Caki2 (cell line): ENCODE results near the gene PHOX2A. TPM values are rescaled to one million over a fixed set of nuclear protein-coding genes. Genes with fewer than 3 reads are reported as not detected.

Experiments
- DNase-seq: peaks from one replicate; pipeline ENCODE4 v3.0.0-alpha.2; 2015; ENCODE audit warnings: low read depth
- in situ Hi-C: cut with HindIII; loops from 2 replicates; pipeline ENCODE4 v1.10.0; 2016; ENCODE audit warnings: low sequenced_read_pairs, low pct_unique_long_range_greater_than_20kb, mixed read lengths
- total RNA-seq: library from RNA; depleted of rRNA; stranded (reverse); fragments of >200 nt; shearing (Covaris generic); gene quantifications from 2 replicates; pipeline ENCODE4 v1.2.3, GENCODE V29; 2014; ENCODE audit warnings: low replicate concordance

PHOX2A gene
- total RNA-seq, 1 experiment from 2014 or later, result not detected

GRCh38 chr11:72253392-72253791 lies 9.4 kb upstream of the PHOX2A start:
- no peak for DNase-seq
- in situ Hi-C loops, result no loop called here

GRCh38 chr11:72251614-72252013 lies 7.6 kb upstream of the PHOX2A start:
- no peak for DNase-seq
- in situ Hi-C loops, result no loop called here

- in situ Hi-C loops, result no loop called here
- DNase-seq, result no peak
These were observed 6.9 kb upstream of the PHOX2A start for GRCh38 chr11:72250661-72251464.

DNA sequence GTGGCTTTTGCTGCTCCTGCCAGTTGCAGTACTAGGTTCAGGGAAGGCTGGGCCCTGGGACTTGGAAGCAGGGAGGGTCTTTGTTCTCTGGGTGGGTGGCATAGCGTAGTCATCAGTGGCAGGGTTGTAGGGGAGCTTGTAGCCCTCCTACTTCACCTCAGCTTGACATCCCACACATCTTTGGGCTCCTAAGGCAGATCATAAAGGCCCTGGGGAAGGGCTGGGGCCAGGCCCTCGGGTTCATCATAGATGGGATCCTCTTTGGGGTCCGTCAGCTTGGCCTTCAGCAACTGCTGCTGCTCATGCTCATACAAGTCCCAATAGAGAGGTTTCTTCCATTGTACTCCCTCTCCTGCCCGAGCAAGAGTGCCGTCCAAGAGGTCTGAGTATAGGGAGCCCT lies 6.0 kb upstream of the PHOX2A start:
- no peak for DNase-seq
- in situ Hi-C loops, result no loop called here

DNA sequence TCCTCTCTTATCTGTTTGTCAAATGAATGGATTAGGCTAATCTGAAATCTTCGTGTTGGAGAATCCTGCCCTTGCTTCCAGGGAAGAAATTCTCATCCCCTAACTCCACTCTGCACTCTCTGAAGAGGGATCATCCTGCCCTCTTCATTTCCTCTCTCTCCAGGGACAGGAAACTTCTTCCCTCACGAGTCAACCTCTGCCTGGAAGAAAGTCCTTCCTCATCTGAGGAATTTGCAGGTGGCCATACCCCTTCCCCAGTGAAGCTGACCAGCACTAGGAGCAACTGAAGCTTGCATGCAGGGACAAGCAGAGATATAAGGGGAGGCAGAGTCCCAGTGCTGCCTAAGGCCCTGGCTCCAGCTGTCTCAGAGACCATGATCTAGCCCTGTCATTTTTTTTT lies 3.6 kb upstream of the PHOX2A start:
- DNase-seq, result no peak
- in situ Hi-C loops, result no loop called here

DNA sequence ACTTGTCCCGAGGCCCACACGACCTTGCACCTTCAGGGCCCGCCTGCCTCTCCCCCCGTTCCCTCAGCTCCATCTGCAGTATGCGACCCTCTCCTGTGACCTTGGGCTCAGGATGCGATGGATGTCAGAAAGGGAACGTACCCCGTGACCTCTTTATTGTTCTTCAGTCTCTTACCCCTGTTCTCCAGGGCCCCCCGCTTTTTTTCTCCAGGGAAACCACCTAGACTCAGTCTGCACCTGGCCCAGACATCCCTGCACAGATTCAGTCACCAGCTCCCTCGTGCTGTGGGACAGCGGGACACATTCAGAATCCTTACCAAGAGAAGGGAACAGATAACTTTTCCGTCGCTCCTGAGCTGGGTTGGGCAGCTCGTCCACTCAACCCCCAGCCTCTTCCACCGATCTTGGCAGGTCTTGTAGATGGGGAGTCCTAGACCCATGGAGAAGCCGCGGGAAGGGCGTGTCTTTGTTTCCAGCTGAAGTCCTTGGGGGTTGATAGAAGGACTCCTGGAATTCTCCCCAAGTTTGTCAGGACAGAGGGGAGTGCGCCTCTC lies 1.4 kb upstream of the PHOX2A start:
- DNase-seq, result no peak
- in situ Hi-C loops, result no loop called here

DNA sequence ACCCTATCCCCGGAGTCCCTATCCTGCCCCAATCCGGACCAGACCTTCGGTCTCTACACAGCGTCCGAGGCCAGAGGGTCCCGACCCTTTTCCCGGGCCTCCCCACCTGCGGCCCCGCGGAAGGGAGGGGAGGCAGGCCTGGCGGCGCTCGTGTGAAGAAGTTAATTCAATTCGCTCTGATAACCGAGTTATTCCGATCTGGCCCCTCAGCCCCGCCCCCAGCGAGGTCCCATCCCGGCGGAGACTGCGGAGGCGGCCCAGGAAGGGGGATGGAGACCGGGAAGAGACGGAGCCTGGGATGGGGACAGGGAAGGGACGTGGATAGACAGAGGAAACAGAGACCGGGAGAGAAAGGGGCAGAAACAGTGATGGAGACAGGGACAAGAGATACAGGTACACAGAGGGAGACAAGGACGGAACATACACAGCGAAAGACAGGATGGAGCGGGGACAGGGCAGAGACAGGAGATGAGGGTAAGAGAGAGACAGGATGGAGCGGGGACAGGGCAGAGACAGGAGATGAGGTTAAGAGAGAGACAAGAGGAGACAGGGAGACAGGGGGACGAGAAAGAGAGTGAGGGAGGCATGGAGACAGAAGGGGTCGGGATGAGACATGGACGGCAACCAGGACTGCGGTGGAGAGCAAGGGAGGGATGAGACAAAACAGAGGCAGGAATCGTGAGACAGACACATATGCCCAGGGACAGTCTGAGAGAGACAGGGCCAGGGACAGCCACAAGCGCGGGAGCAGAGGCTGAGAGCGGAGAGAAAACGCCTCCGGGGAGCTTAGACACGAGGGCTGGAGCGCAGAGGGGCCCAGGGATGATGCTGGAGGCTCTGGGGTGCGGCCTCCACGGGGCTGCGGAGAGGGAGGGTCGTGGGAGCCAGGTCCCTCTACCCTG lies 636 bp upstream of the PHOX2A start:
- in situ Hi-C loops, result no loop called here
- DNase-seq, result no peak

DNA sequence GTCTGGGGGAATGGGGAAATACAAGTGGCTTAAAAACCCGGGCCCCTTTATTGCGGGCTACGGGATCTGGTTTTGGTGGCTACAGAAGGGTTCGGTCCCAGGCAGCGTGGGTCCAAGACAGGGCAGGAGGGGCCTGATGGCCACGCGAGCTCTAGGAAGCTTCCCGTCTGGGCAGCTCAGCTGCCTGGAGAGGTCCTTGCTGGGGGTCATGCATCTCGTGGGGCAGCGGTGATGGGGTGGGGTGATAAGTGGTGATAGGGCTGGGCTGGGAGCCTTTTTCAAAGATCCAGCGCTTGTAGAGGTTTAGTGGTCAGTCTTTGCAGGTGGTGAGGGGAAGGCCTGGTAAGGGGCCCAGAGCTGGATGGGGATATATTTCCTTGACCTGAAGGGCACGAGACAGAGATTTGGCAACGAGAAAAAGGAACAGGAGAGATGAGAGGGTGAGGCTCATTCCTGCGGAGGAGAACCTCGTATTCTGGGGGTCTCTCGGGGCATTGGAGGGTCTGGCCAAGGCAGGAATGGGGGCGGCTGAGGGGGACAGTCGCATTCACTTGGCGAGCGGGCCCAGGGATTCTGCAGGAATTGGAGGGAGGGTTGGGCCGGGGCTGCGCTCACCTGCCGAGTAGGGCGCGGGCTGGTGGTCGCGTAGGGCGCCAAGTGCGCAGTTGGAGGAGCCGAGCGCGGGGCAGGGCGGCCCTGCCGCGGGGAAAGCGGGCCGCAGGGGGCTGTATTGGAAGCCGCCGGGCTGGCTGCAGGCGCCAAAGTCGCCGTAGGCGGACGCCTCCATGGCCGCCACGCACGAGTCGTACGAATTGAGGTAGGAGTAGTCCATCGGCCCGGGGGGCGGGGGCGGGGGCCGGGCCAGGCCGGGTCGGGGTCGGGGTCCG lies 560 bp downstream of the PHOX2A start:
- no peak for DNase-seq
- in situ Hi-C loops, result no loop called here

GRCh38 chr11:72242141-72242540 lies 1.8 kb downstream of the PHOX2A start:
- in situ Hi-C loops, result no loop called here
- DNase-seq, result no peak

DNA sequence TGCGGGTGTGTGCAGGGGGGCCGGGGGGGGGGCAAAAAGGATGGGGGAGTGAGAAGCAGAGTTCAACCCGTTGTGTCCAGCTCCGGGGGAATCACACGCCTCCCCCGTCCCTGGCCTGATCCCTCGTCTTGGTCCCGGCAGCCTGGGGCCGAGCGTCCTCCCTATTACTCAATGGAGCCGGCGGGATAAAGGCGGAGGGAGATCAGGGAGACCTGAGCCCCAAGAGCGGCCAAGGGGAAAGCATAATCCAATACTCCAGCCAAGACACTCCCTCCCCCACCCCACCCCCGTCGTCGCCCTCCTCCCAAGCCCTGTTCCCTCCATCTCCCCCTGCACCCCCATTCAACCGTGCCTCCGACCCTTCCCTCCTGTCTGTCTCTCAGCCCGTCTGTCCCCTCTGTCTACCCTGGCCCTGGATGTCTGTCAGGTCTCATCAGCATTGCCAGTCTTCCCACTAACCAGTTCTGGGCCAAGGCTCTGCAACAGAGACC lies 2.6 kb downstream of the PHOX2A start:
- in situ Hi-C loops, result no loop called here
- DNase-seq, result no peak

GRCh38 chr11:72240461-72241290 lies 3.3 kb downstream of the PHOX2A start:
- in situ Hi-C loops, result no loop called here

DNA sequence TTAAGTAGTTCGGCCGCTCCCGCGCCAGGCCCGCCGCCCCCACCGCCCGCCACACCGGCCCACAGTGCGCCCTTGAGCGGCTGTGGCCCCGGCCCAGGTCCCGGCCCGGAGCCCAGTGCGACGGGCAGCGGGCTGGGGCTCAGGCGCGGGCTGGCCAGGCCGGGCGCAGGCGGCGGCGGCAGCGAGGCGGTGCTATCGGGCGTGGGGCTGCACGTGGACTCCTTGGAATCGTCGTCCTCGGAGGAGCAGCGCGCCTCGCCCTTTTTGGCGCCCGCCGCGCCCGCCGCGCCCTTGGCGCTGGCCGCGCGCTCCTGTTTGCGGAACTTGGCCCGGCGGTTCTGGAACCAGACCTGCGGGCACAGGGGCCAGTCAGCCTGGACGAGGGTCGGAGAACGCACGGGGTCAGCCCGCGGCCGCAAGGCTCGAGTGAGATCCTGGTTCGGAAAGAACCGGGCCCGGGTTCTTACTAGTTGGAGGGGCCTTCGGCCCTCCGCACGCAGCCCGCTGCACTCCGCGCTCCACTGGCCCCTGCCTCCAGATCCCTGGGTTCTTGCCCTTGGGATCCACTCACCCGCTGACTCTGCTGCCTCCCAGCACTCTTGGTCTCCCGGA lies 4.0 kb downstream of the PHOX2A start:
- DNase-seq, result no peak
- in situ Hi-C loops, result no loop called here

More at GRCh38 chr11:72240461-72241290, 3.3 kb downstream of the PHOX2A start:
- no peak for DNase-seq

GRCh38 chr11:72239313-72239848 lies 4.6 kb downstream of the PHOX2A start:
- no peak for DNase-seq
- in situ Hi-C loops, result no loop called here

DNA sequence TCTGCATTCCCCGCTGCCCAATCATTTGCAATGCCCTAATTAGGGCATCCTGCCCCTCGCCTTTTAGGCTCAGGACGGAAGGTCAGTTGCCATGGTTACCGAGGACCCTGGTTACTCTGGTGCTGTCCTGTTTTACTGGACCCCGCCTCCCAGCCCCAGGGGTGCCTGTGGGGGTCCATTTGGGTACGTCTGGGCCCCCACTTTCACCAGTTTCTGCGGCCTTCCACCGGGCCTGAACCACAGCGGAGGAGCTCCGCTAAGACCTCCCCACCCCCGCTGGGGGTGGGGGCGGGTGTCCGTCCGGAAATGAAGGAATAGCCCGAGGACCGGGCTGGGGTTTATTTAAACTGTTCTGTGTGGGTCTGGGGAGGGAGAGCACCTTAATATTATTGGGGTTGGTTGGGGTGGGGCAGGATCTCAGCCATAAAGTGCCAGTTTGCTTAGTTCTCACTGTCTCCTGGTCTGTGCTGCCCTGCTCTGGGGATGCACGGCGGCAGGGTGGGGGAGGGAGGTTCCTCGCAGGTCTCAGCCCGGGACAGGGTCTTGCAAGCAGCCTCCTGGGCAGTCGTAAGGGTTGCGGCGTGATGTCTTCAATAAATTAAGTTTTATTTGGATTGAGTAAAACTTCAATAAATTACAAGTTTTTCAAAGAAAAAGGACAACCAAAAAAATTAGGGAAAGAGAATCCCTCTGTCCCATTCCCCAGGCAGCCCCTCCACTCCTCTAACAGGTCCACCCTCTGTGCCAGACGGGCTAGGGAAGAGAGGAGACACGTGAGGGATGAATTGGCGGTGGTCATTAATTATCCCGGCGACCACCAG lies 5.3 kb downstream of the PHOX2A start:
- no peak for DNase-seq
- in situ Hi-C loops, result no loop called here

GRCh38 chr11:72238040-72238450 lies 5.9 kb downstream of the PHOX2A start:
- in situ Hi-C loops, result no loop called here
- DNase-seq, result no peak
